Muscle layer of colon (tissue), 2 donors: ENCODE measurements around the gene C3orf85.

Experiments
- H3K27ac ChIP-seq: one replicate; pipeline ENCODE4 v1.7.0; 2013; ENCODE audit warnings: low read depth, mild to moderate bottlenecking, low read length, moderate library complexity
- H3K27me3 ChIP-seq, 2 donors: one replicate each; pipeline ENCODE4 v1.7.0; 2013; ENCODE audit warnings: low read length in 2 of 2, mild to moderate bottlenecking in 2 of 2; ENCODE audit not compliant: insufficient read depth in 2 of 2, control insufficient read depth in 1 of 2
- H3K36me3 ChIP-seq: one replicate; pipeline ENCODE4 v1.7.0; 2013; ENCODE audit warnings: mild to moderate bottlenecking, low read length; ENCODE audit not compliant: insufficient read depth
- H3K4me1 ChIP-seq: one replicate; pipeline ENCODE4 v1.7.0; 2013; ENCODE audit warnings: mild to moderate bottlenecking, low read length; ENCODE audit not compliant: insufficient read depth
- H3K4me3 ChIP-seq, 2 donors: one replicate each; pipeline ENCODE4 v1.7.0; 2013; ENCODE audit warnings: low read length in 2 of 2, low read depth in 1 of 2, mild to moderate bottlenecking in 1 of 2, moderate library complexity in 1 of 2
- H3K9ac ChIP-seq: one replicate; pipeline ENCODE4 v1.7.0; 2013; ENCODE audit warnings: low read length
- H3K9me3 ChIP-seq: one replicate; pipeline ENCODE4 v1.7.0; 2013; ENCODE audit warnings: mild to moderate bottlenecking, low read length
- donor health status: abdominal sarcoma.
- donor health status: Adenocarcinoma of cecum.

The C3orf85 gene

DNA sequence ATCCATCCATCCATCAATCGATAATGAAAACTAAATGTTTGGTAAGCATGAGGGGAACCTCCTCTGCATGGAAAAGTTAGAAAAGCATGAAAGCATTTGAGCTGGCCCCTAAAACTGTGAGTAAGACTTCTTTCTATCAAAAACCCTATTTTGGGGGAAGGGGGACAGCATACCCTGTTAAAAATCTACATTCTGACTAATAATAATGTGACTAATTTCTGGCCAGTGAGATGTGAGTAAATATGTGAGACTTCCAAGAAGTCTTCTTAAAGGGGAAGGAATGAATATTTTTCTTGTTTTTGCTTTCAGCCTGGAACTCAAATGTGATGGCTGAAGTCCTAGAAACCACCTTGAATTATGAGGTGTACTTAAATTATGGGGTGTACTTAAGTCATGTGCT is 54.9 kb downstream of the C3orf85 start:
- no peaks in the 10 kb centered on the region for H3K36me3 ChIP-seq
- H3K4me1 ChIP-seq, result no peaks in the 10 kb centered on the region
- H3K9me3 ChIP-seq, result no peaks in the 10 kb centered on the region
- no peaks in the 10 kb centered on the region for H3K27me3 ChIP-seq
- no peak overlapping the region for H3K9ac ChIP-seq
- no peak overlapping the region for H3K27ac ChIP-seq
- no peak overlapping the region for H3K4me3 ChIP-seq

DNA sequence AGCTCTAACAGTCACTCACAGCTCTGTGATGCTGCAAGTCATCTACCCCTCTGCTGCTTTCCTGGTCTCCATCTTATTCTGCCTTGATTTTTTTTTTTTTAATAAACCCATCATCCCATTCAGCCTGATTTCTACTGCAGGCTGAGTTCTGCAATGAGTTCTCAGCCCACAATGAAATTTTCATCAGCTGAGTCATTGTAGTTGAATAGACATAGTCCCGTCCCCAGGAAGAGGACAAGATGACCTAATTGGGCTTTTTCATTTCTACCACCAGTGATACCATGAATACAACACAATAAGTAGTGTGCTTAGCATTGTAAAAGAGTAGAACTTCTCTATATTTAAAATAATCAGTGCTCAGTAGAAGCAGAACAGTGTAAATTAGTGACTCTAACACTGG is 59.3 kb downstream of the C3orf85 start:
- Histone ChIP-seq H3K4me3 (no peak overlapping the region), H3K9ac (no peak overlapping the region), H3K4me1 (no peaks in the 10 kb centered on the region), H3K27ac (no peak overlapping the region), H3K9me3 (no peaks in the 10 kb centered on the region), H3K36me3 (no peaks in the 10 kb centered on the region), H3K27me3 (no peaks in the 10 kb centered on the region)
